Thyroid gland (tissue), 4 donors: ENCODE results near the gene DCTN3. TPM values are rescaled to one million over a fixed set of nuclear protein-coding genes. Genes with fewer than 3 reads are reported as not detected.

Source experiments
- DNase-seq, 2 donors: peaks; one replicate each; pipeline ENCODE4 v3.0.0-alpha.2; 2019
- H3K27ac ChIP-seq, 3 donors: fragments of 200-600 bp; sonication (generic); 1 replicate in 2 of 3; 2 replicates in 1 of 3; pipeline ENCODE4 v1.5.1; 2016 to 2019; ENCODE audit warnings: mild to moderate bottlenecking in 1 of 3, moderate library complexity in 1 of 3
- H3K27me3 ChIP-seq: fragments of 200-600 bp; sonication (generic); one replicate; pipeline ENCODE4 v1.5.1; 2019
- H3K36me3 ChIP-seq, 2 donors: fragments of 200-600 bp; sonication (generic); one replicate each; pipeline ENCODE4 v1.5.1; 2016 to 2019
- H3K4me1 ChIP-seq, 2 donors: fragments of 200-600 bp; sonication (generic); one replicate each; pipeline ENCODE4 v1.5.1; 2017 to 2019
- H3K4me3 ChIP-seq, 3 donors: fragments of 200-600 bp; sonication (generic); replicated peaks in 1 of 3; 1 replicate in 2 of 3; 2 replicates in 1 of 3; pipeline ENCODE4 v1.5.1; 2016; ENCODE audit warnings: mild to moderate bottlenecking in 1 of 3
- H3K9me3 ChIP-seq: fragments of 200-600 bp; sonication (generic); one replicate; pipeline ENCODE4 v1.5.1; 2017
- POLR2A ChIP-seq, 2 donors: fragments of 450-650 bp; IDR thresholded peaks; one replicate each; pipeline ENCODE4 v1.6.1; 2017; ENCODE audit warnings: antibody characterized with exemption in 2 of 2, mild to moderate bottlenecking in 2 of 2, moderate library complexity in 1 of 2
- WGBS, 2 donors: methylation state at CpG; one replicate each; pipeline ENCODE4 v1.1.5; 2017; 5-methylcytosine and 5-hydroxymethylcytosine counted together
- intact Hi-C: fragments of 100-400 bp; cut with DNase I; formaldehyde crosslinking; loops from one replicate; pipeline ENCODE4 v1.15.1; 2023
- total RNA-seq, 4 donors: library from RNA; depleted of rRNA; stranded (reverse); fragments of >200 nt; gene quantifications; one replicate each; pipeline ENCODE4 v1.2.3, GENCODE V29; 2016
- TF ChIP-seq, protein P1 (sequence below), 6 experiments: fragments of 200-600 bp in 3 of 6; fragments of 450-650 bp in 3 of 6; sonication (generic) in 3 of 6; IDR thresholded peaks; one replicate each; pipeline ENCODE4 v1.5.1; 2016 to 2019; ENCODE audit warnings: antibody characterized with exemption in 6 of 6, mild to moderate bottlenecking in 2 of 6, inconsistent platforms in 1 of 6, moderate library complexity in 1 of 6

DCTN3 gene
- total RNA-seq, 4 donors from 2014 or later, result 54.6 to 140 (median 89.2) TPM

DNA sequence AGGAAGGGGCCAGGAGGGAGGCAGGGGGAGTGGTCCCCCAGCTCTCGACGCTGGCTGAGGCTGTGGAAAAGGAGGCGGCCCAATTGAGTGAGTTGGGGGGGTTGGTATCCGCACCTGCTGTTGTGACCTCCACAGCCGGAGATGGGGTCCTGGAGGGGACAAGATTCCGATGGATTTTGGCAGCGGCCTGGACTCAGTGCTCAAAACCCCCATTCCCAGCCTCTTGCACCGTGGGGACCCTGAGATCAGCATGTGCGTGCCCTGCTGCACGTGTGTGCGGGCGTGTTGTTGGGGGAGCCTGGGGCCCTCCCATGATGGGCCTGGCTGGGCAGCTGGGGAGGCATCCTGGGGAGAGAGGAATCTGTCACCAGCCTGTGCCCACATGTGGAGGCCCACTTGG is 45.7 kb downstream of the DCTN3 start:
- Histone ChIP-seq H3K9me3 (no peaks in the 10 kb centered on the region), H3K4me1 (peaks cover 0 to 13% of the 10 kb centered on the region in 2 donors), H3K36me3 (no peaks in the 10 kb centered on the region), H3K4me3 (no peak overlapping the region), H3K27me3 (peaks cover 3% of the 10 kb centered on the region), H3K27ac (no peak overlapping the region)
- WGBS, 2 donors, result 91 to 96% methylated on average over 10 to 12 of the region's 12 CpGs
- intact Hi-C loops, result no loop called here
- DNase-seq, result no peak
- TF ChIP-seq, protein P1, sequence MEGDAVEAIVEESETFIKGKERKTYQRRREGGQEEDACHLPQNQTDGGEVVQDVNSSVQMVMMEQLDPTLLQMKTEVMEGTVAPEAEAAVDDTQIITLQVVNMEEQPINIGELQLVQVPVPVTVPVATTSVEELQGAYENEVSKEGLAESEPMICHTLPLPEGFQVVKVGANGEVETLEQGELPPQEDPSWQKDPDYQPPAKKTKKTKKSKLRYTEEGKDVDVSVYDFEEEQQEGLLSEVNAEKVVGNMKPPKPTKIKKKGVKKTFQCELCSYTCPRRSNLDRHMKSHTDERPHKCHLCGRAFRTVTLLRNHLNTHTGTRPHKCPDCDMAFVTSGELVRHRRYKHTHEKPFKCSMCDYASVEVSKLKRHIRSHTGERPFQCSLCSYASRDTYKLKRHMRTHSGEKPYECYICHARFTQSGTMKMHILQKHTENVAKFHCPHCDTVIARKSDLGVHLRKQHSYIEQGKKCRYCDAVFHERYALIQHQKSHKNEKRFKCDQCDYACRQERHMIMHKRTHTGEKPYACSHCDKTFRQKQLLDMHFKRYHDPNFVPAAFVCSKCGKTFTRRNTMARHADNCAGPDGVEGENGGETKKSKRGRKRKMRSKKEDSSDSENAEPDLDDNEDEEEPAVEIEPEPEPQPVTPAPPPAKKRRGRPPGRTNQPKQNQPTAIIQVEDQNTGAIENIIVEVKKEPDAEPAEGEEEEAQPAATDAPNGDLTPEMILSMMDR (IDR thresholded peaks at IDR 0.05), result no peak
- no peak for TF ChIP-seq POLR2A (IDR thresholded peaks at IDR 0.05)

DNA sequence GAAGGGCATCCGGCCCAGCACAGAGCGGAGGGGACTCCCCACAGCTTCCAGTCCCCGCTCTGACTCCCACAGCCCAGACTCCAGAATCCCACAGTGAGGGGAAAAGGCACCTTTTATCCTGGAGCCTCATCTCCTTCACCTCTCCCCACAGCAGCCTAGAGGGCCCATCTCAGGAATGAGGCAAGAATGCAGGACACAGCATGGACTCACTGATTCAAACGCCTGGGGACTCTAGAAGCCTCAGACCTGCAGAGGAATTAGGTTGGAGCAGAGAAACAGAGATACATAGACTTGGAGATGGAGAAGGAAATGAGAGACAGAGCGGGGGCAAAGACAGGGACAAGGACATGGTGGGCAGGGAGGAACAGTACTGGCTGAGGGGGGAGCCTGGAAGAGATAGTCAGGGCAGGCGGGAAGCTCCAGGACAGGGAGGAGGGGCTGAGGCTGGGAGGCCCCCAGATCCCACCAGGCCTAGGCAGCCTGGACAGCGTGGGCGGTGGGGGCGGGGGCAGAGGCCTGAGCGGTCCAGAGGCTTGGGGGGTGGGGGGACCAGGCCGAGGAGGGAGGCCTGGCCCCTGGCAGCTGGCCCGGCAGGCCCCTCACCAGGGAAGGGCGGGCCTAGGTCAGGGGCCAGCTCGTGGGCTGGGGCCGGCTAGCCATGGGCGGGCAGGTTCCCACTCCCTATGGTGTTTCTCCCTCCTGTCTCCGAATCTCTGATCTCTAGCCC is 46.5 kb downstream of the DCTN3 start:
- TF ChIP-seq, protein P1 (IDR thresholded peaks at IDR 0.05), result no peak
- TF ChIP-seq POLR2A (IDR thresholded peaks at IDR 0.05), result no peak
- H3K27ac ChIP-seq, result no peak overlapping the region
- 85 to 86% methylated on average over 13 to 17 of the region's 17 CpGs for WGBS, 2 donors
- DNase-seq, result no peak
- intact Hi-C loops, result no loop called here
- H3K27me3 ChIP-seq, result peaks cover 3% of the 10 kb centered on the region
- no peaks in the 10 kb centered on the region for H3K9me3 ChIP-seq
- no peak overlapping the region for H3K4me3 ChIP-seq
- no peaks in the 10 kb centered on the region for H3K36me3 ChIP-seq
- peaks cover 0 to 13% of the 10 kb centered on the region in 2 donors for H3K4me1 ChIP-seq

DNA sequence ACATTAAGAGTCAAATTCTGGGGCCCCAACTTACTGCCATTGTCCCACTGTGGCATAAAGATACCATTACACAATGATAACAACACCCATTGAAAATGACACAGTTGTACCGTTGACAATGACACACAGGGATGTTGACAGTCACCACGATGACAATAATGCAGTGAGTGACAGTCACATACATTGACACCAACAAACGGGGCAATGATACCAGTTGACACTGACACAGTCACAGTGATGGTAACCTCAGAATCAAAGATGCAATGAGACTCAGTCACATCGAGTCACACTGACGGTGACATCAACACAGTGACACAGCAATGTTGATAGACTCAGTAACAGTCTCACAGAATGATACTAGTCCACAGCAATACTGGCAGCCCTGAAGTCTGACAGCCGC is 47.7 kb downstream of the DCTN3 start:
- TF ChIP-seq, protein P1 (IDR thresholded peaks at IDR 0.05), result no peak
- TF ChIP-seq POLR2A (IDR thresholded peaks at IDR 0.05), result no peak
- H3K4me3 ChIP-seq, result no peak overlapping the region
- H3K9me3 ChIP-seq, result no peaks in the 10 kb centered on the region
- H3K27ac ChIP-seq, result no peak overlapping the region
- DNase-seq, result no peak
- H3K36me3 ChIP-seq, result no peaks in the 10 kb centered on the region
- H3K4me1 ChIP-seq, result peaks cover 0 to 4% of the 10 kb centered on the region in 2 donors
- whole genome bisulfite sequencing, 2 donors, result 93 to 96% methylated on average over 6 of the region's 6 CpGs
- intact Hi-C loops, result no loop called here
- no peaks in the 10 kb centered on the region for H3K27me3 ChIP-seq

DNA sequence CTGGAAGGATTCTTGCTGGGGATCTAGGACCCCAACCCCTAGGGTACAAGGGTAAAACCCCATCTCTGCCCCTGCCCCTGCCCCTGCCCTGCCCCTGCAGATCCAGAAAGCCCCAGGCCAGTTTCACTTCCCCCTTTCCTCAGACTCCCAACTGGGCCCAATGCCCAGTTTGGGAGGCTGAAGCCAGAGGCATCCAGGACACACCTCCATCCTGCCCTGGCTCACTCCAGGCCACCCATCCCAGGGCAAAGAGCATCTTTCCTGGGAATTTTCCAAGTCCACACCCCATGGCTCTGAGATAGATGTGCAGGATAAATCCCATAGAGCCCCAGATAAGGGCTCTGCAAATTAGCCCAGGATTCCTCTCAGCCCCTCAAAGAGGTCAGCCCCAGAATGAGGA is 48.2 kb downstream of the DCTN3 start:
- TF ChIP-seq POLR2A (IDR thresholded peaks at IDR 0.05), result no peak
- DNase-seq, result no peak
- H3K4me1 ChIP-seq, result peaks cover 0 to 4% of the 10 kb centered on the region in 2 donors

DNA sequence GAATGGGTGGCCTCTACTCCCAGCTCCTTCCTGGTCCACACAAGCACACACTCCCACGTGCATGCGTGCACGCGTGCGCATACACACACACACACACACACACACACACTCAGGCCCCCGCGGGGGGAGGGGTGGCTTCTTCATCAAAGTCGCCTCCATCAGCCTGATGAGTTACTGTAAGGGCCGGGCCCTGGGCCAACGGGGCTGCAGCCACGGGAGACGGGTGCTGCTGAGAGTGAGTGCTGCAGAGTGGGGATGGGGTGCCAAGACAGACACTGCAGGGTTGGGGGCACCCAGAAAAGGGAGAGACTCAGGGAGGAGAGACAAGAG is 48.8 kb downstream of the DCTN3 start:
- intact Hi-C loops, result no loop called here
- no peaks in the 10 kb centered on the region for H3K9me3 ChIP-seq
- TF ChIP-seq, protein P1 (IDR thresholded peaks at IDR 0.05), result no peak
- TF ChIP-seq POLR2A (IDR thresholded peaks at IDR 0.05), result no peak
- 64 to 70% methylated on average over 12 of the region's 12 CpGs for WGBS, 2 donors
- H3K27ac ChIP-seq, result no peak overlapping the region
- peaks cover 0 to 4% of the 10 kb centered on the region in 2 donors for H3K4me1 ChIP-seq
- no peaks in the 10 kb centered on the region for H3K27me3 ChIP-seq
- H3K4me3 ChIP-seq, result no peak overlapping the region
- no peak for DNase-seq
- no peaks in the 10 kb centered on the region for H3K36me3 ChIP-seq

More for the DNA sequence above, 48.2 kb downstream of the DCTN3 start:
- Histone ChIP-seq H3K27ac (no peak overlapping the region), H3K9me3 (no peaks in the 10 kb centered on the region), H3K4me3 (no peak overlapping the region), H3K27me3 (no peaks in the 10 kb centered on the region), H3K36me3 (no peaks in the 10 kb centered on the region)
- intact Hi-C loops, result no loop called here
